ENCODE results near the gene MIPOL1. TPM values are rescaled to one million over a fixed set of nuclear protein-coding genes. Genes with fewer than 3 reads are reported as not detected.

MIPOL1 gene
- total RNA-seq, 1 donor from 2014 or later: 14.6 TPM

- Mint-ChIP-seq H3K4me1 (ENCODE audit: unreplicated experiment) (peaks cover 3% of the 10 kb centered on the region), H3K36me3 (ENCODE audit: unreplicated experiment) (peaks cover 12% of the 10 kb centered on the region), H3K27me3 (ENCODE audit: unreplicated experiment) (no peaks in the 10 kb centered on the region), H3K27ac (ENCODE audit: unreplicated experiment) (no peak overlapping the region), H3K4me3 (ENCODE audit: unreplicated experiment) (no peak overlapping the region), H3K9me3 (ENCODE audit: unreplicated experiment) (peaks cover 46% of the 10 kb centered on the region)
- no peak for DNase-seq (ENCODE audit: extremely low spot score, unreplicated experiment)
- no peak for TF ChIP-seq CTCF (IDR thresholded peaks at IDR 0.05)
Observed at GRCh38 chr14:37397941-37398215, 200.1 kb downstream of the MIPOL1 start.

GRCh38 chr14:37399517-37399916 is 201.8 kb downstream of the MIPOL1 start:
- H3K27me3 Mint-ChIP-seq (ENCODE audit: unreplicated experiment): no peaks in the 10 kb centered on the region
- no peak overlapping the region for H3K27ac Mint-ChIP-seq (ENCODE audit: unreplicated experiment)
- peaks cover 12% of the 10 kb centered on the region for H3K36me3 Mint-ChIP-seq (ENCODE audit: unreplicated experiment)
- H3K4me3 Mint-ChIP-seq (ENCODE audit: unreplicated experiment): no peak overlapping the region
- peaks cover 40% of the 10 kb centered on the region for H3K9me3 Mint-ChIP-seq (ENCODE audit: unreplicated experiment)
- no peak for DNase-seq (ENCODE audit: extremely low spot score, unreplicated experiment)
- H3K4me1 Mint-ChIP-seq (ENCODE audit: unreplicated experiment): peaks cover 3% of the 10 kb centered on the region
- no peak for TF ChIP-seq CTCF (IDR thresholded peaks at IDR 0.05)

GRCh38 chr14:37401093-37401492 is 203.4 kb downstream of the MIPOL1 start:
- peaks cover 3% of the 10 kb centered on the region for H3K4me1 Mint-ChIP-seq (ENCODE audit: unreplicated experiment)
- no peaks in the 10 kb centered on the region for H3K27me3 Mint-ChIP-seq (ENCODE audit: unreplicated experiment)
- H3K36me3 Mint-ChIP-seq (ENCODE audit: unreplicated experiment): peaks cover 12% of the 10 kb centered on the region
- no peak overlapping the region for H3K27ac Mint-ChIP-seq (ENCODE audit: unreplicated experiment)
- H3K4me3 Mint-ChIP-seq (ENCODE audit: unreplicated experiment): no peak overlapping the region
- no peak for DNase-seq (ENCODE audit: extremely low spot score, unreplicated experiment)
- no peak for TF ChIP-seq CTCF (IDR thresholded peaks at IDR 0.05)
- peaks cover 25% of the 10 kb centered on the region for H3K9me3 Mint-ChIP-seq (ENCODE audit: unreplicated experiment)

GRCh38 chr14:37403626-37404025 is 205.9 kb downstream of the MIPOL1 start:
- Mint-ChIP-seq H3K27me3 (ENCODE audit: unreplicated experiment) (no peaks in the 10 kb centered on the region), H3K4me3 (ENCODE audit: unreplicated experiment) (no peak overlapping the region), H3K36me3 (ENCODE audit: unreplicated experiment) (peaks cover 12% of the 10 kb centered on the region), H3K4me1 (ENCODE audit: unreplicated experiment) (peaks cover 3% of the 10 kb centered on the region), H3K27ac (ENCODE audit: unreplicated experiment) (no peak overlapping the region), H3K9me3 (ENCODE audit: unreplicated experiment) (peaks cover 16% of the 10 kb centered on the region)
- no peak for TF ChIP-seq CTCF (IDR thresholded peaks at IDR 0.05)
- DNase-seq (ENCODE audit: extremely low spot score, unreplicated experiment): no peak

- no peak overlapping the region for H3K4me3 Mint-ChIP-seq (ENCODE audit: unreplicated experiment)
- H3K36me3 Mint-ChIP-seq (ENCODE audit: unreplicated experiment): peaks cover under 1% of the 10 kb centered on the region
- no peak overlapping the region for H3K27ac Mint-ChIP-seq (ENCODE audit: unreplicated experiment)
- TF ChIP-seq CTCF (IDR thresholded peaks at IDR 0.05): no peak
- H3K4me1 Mint-ChIP-seq (ENCODE audit: unreplicated experiment): peaks cover under 1% of the 10 kb centered on the region
- no peaks in the 10 kb centered on the region for H3K9me3 Mint-ChIP-seq (ENCODE audit: unreplicated experiment)
- no peaks in the 10 kb centered on the region for H3K27me3 Mint-ChIP-seq (ENCODE audit: unreplicated experiment)
- no peak for DNase-seq (ENCODE audit: extremely low spot score, unreplicated experiment)
Observed at GRCh38 chr14:37406095-37406494, 208.4 kb downstream of the MIPOL1 start.

Data from osteocyte (in vitro differentiated cells).